NB4 (cell line): ENCODE results near the gene GLB1L3.
"Not testable (repeated sequence)": the region's sequence is repeated elsewhere in the genome, so short reads cannot be mapped to it uniquely, and the experiment has no call there.

Experiments used
- DNase-seq: peaks from one replicate; pipeline ENCODE4 v3.0.0; 2010; ENCODE audit warnings: low read depth
- H3K4me3 ChIP-seq: one replicate; pipeline ENCODE4 v1.5.1; 2011; ENCODE audit warnings: mild to moderate bottlenecking, low read depth, low read length, moderate library complexity
- CTCF ChIP-seq: IDR thresholded peaks from one replicate; pipeline ENCODE4 v1.5.1; 2012; ENCODE audit warnings: low read depth, low read length
- MAX ChIP-seq: IDR thresholded peaks from 2 replicates; pipeline ENCODE4 v1.6.1; 2011; ENCODE audit warnings: low read depth, low read length
- MYC ChIP-seq: IDR thresholded peaks from 2 replicates; pipeline ENCODE4 v1.6.1; 2011; ENCODE audit warnings: low read depth, low read length
- POLR2A ChIP-seq: IDR thresholded peaks from 2 replicates; pipeline ENCODE4 v1.6.1; 2011; ENCODE audit warnings: mild to moderate bottlenecking; ENCODE audit not compliant: insufficient read length; ENCODE audit errors: extremely low read depth

GLB1L3 gene

GRCh38 chr11:134248910-134249480, 27.2 kb upstream of the GLB1L3 start:
- no peak overlapping the region for H3K4me3 ChIP-seq
- DNase-seq: no peak
- TF ChIP-seq POLR2A (no peak), MAX (no peak), MYC (no peak), CTCF (no peak)

- TF ChIP-seq MYC (no peak), MAX (no peak)
- H3K4me3 ChIP-seq: no peak overlapping the region
- DNase-seq: no peak
Measured at GRCh38 chr11:134250246-134250645, 25.9 kb upstream of the GLB1L3 start.

GRCh38 chr11:134250675-134251074, 25.5 kb upstream of the GLB1L3 start:
- TF ChIP-seq MAX: no peak
- TF ChIP-seq CTCF: no peak
- H3K4me3 ChIP-seq: no peak overlapping the region
- no peak for DNase-seq

- DNase-seq: no peak
- TF ChIP-seq MAX (no peak; the same call in 1 of the 2 replicates), POLR2A (no peak), MYC (no peak), CTCF (no peak)
- H3K4me3 ChIP-seq: peak overlapping the region; percentile 75
Measured at GRCh38 chr11:134252346-134253187, 23.6 kb upstream of the GLB1L3 start.

- peak; percentile 95 for TF ChIP-seq POLR2A
- no peak for TF ChIP-seq MAX
- TF ChIP-seq MYC: peak; percentile 66; the same call in 1 of the 2 replicates
- peak; percentile 99 for DNase-seq
- peak within 1 kb of the TSS; percentile 75 for H3K4me3 ChIP-seq
Measured at GRCh38 chr11:134253188-134253993, 22.8 kb upstream of the GLB1L3 start, which contains the start of the genes ACAD8 and THYN1. ACAD8 (plus strand) TSS chr11:134253568; CDS start chr11:134253601, 33 bp downstream. THYN1 (minus strand) TSS chr11:134253352; CDS start chr11:134252882, 470 bp downstream.

GRCh38 chr11:134254433-134255183, 21.6 kb upstream of the GLB1L3 start:
- TF ChIP-seq MYC: no peak
- no peak for TF ChIP-seq MAX
- TF ChIP-seq CTCF: no peak
- TF ChIP-seq POLR2A: no peak
- peak overlapping the region; percentile 75 for H3K4me3 ChIP-seq
- DNase-seq: no peak

GRCh38 chr11:134255184-134255561, 21.0 kb upstream of the GLB1L3 start:
- H3K4me3 ChIP-seq, DNase-seq: not testable (repeated sequence)
